Fibroblast of lung (primary cell): ENCODE measurements around the gene THRB. TPM values are rescaled to one million over a fixed set of nuclear protein-coding genes. Genes with fewer than 3 reads are reported as not detected.

Experiments used
- DNase-seq, 2 donors: peaks; one replicate each; pipeline versions ENCODE4 v3.0.0 to v3.0.0-alpha.2; 2010; ENCODE audit warnings: low read depth in 2 of 2
- H2AFZ ChIP-seq: 2 replicates; pipeline ENCODE4 v1.5.1; 2012; ENCODE audit warnings: low read length, control low read depth, inconsistent platforms
- H3K27ac ChIP-seq: 2 replicates; pipeline ENCODE4 v1.5.1; 2011; ENCODE audit warnings: low read length, control low read depth; ENCODE audit not compliant: insufficient read depth
- H3K27me3 ChIP-seq: 2 replicates; pipeline ENCODE4 v1.5.1; 2011; ENCODE audit warnings: mild to moderate bottlenecking, low read length; ENCODE audit not compliant: control insufficient read depth, insufficient read depth
- H3K36me3 ChIP-seq: 2 replicates; pipeline ENCODE4 v1.5.1; 2011; ENCODE audit warnings: low read length; ENCODE audit not compliant: control insufficient read depth, insufficient read depth
- H3K4me1 ChIP-seq: 2 replicates; pipeline ENCODE4 v1.5.1; 2011; ENCODE audit warnings: low read length; ENCODE audit not compliant: control insufficient read depth, insufficient read depth; ENCODE audit errors: extremely low read depth
- H3K4me2 ChIP-seq: 2 replicates; pipeline ENCODE4 v1.5.1; 2011; ENCODE audit warnings: low read length, control low read depth; ENCODE audit not compliant: insufficient read depth; ENCODE audit errors: extremely low read depth
- H3K4me3 ChIP-seq, 4 experiments: fragments of 200-600 bp in 1 of 4; sonication (generic) in 1 of 4; replicated peaks in 1 of 4; 2 replicates each; pipeline ENCODE4 v1.5.1; 2011 to 2016; ENCODE audit warnings: low read length in 4 of 4, low read depth in 3 of 4, mild to moderate bottlenecking in 3 of 4, control low read depth in 2 of 4, inconsistent platforms in 1 of 4, mixed read lengths in 1 of 4; ENCODE audit not compliant: insufficient read depth in 1 of 4; ENCODE audit errors: control extremely low read depth in 1 of 4
- H3K79me2 ChIP-seq: 2 replicates; pipeline ENCODE4 v1.5.1; 2012; ENCODE audit warnings: mild to moderate bottlenecking, low read length, inconsistent platforms; ENCODE audit not compliant: control insufficient read depth, insufficient read depth
- H3K9ac ChIP-seq: 2 replicates; pipeline ENCODE4 v1.5.1; 2011; ENCODE audit warnings: mild to moderate bottlenecking, low read length, control low read depth; ENCODE audit not compliant: insufficient read depth
- H3K9me3 ChIP-seq: 2 replicates; pipeline ENCODE4 v1.5.1; 2012; ENCODE audit warnings: low read depth, low read length; ENCODE audit not compliant: control insufficient read depth, insufficient read depth
- H4K20me1 ChIP-seq: 2 replicates; pipeline ENCODE4 v1.5.1; 2011; ENCODE audit warnings: low read length; ENCODE audit not compliant: control insufficient read depth, insufficient read depth; ENCODE audit errors: extremely low read depth
- EZH2 ChIP-seq: IDR thresholded peaks from 2 replicates; pipeline ENCODE4 v1.5.1; 2012; ENCODE audit warnings: low read length, control low read depth, mild to moderate bottlenecking; ENCODE audit errors: missing control alignments
- polyA plus RNA-seq, 2 donors: library from polyadenylated mRNA; depleted of rRNA in 1 of 2; stranded (reverse) in 1 of 2; unstranded in 1 of 2; fragments of >200 nt; gene quantifications; 2 replicates each; pipeline ENCODE4 v1.2.1, GENCODE V29; 2011 to 2012; ENCODE audit warnings: missing spikeins in 1 of 2
- total RNA-seq: library from RNA; depleted of rRNA; stranded (reverse); fragments of >200 nt; gene quantifications from 2 replicates; pipeline ENCODE4 v1.2.1, GENCODE V29; 2014
- TF ChIP-seq, protein P1 (sequence below), 2 donors: IDR thresholded peaks in 1 of 2; conservative IDR thresholded peaks in 1 of 2; 1 replicate in 1 of 2; 2 replicates in 1 of 2; pipeline ENCODE4 v1.5.1; 2011 to 2012; ENCODE audit warnings: low read length in 2 of 2, control low read depth in 1 of 2, inconsistent platforms in 1 of 2, low read depth in 1 of 2, mild to moderate bottlenecking in 1 of 2

The THRB gene
- total and polyA plus RNA-seq, 2 donors (not counting 1 experiment from before 2014, with no cell fraction given), result 4.2 to 7.4 TPM

DNA sequence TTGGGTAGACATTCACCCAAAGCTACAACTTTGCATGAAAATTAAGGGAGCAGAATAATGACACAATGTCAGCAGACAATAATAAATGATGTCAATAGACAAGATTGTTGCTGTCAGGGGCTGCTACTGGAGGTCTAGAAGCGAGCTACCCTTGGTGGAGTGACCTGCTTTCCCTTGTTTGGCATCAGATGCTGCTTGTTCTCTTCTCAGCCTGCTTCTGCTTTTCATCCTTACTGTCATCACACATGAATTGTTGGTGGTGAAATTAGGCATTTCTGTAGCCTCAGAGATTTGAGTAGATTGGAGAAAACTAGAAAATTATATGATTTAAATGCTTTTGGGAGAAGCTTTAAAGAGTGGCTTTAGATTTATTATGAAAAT is 355.8 kb downstream of the THRB start:
- H3K4me3 ChIP-seq, result no peak overlapping the region
- H2AFZ ChIP-seq, result no peak overlapping the region
- H3K9ac ChIP-seq, result no peak overlapping the region
- H3K4me1 ChIP-seq, result peaks cover 4% of the 10 kb centered on the region
- no peaks in the 10 kb centered on the region for H3K9me3 ChIP-seq
- H3K27ac ChIP-seq, result no peak overlapping the region
- DNase-seq, result no peak
- H3K79me2 ChIP-seq, result no peaks in the 10 kb centered on the region
- TF ChIP-seq, protein P1, sequence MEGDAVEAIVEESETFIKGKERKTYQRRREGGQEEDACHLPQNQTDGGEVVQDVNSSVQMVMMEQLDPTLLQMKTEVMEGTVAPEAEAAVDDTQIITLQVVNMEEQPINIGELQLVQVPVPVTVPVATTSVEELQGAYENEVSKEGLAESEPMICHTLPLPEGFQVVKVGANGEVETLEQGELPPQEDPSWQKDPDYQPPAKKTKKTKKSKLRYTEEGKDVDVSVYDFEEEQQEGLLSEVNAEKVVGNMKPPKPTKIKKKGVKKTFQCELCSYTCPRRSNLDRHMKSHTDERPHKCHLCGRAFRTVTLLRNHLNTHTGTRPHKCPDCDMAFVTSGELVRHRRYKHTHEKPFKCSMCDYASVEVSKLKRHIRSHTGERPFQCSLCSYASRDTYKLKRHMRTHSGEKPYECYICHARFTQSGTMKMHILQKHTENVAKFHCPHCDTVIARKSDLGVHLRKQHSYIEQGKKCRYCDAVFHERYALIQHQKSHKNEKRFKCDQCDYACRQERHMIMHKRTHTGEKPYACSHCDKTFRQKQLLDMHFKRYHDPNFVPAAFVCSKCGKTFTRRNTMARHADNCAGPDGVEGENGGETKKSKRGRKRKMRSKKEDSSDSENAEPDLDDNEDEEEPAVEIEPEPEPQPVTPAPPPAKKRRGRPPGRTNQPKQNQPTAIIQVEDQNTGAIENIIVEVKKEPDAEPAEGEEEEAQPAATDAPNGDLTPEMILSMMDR (conservative IDR thresholded peaks at IDR 0.05 in 1 of 2, IDR thresholded peaks at IDR 0.05 in 1 of 2; ENCODE audit: low read depth in 1 of 2, low read length in 2 of 2), result no peak
- no peak for TF ChIP-seq EZH2
- H3K4me2 ChIP-seq, result no peak overlapping the region
- no peaks in the 10 kb centered on the region for H3K36me3 ChIP-seq
- no peaks in the 10 kb centered on the region for H3K27me3 ChIP-seq
- no peaks in the 10 kb centered on the region for H4K20me1 ChIP-seq

DNA sequence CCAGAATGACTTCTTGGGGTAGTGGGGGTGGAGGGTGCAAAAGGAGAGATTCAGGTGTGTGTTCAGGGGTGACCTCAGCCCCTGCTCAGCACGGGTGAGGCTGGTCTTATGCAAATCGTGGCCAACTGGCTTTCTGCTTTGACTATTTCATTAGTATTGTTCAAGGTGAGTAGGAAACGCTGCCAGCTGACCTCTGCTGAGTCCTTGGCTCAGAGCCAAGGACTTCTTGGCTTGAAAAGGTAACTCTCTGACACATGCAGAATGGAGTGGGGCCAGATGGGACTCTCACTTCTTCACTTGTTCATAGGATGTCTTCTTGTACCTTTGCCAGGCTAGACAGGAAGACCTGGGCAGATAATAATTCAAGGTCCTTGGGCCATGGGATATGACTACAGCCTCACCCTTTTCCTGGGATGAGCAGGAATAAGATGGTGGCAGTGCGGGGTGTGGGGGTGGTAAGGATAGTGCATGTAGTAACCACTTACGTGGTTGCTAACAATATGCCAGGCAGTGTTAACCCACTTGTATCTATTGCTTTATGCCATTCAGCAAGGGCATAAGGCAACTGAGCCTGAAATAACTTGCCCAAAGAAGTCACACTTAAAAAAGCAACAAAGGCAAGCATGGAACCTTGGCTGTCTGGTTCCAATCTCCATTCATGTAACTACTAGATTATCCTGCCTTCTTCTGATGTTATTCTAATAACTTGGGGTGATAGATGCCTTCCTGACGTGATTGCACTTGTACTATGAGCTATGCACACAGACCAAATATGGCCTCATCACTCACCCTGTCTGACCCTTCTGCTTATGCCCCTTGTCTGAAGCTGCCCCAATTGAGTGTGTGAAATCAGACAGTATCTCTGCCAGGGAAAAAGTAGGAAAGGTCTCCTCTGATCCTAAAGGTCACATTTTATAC is 356.4 kb downstream of the THRB start:
- H4K20me1 ChIP-seq, result no peaks in the 10 kb centered on the region
- no peak overlapping the region for H3K4me3 ChIP-seq
- H3K79me2 ChIP-seq, result no peaks in the 10 kb centered on the region
- H3K9me3 ChIP-seq, result no peaks in the 10 kb centered on the region
- H3K36me3 ChIP-seq, result no peaks in the 10 kb centered on the region
- no peak overlapping the region for H3K9ac ChIP-seq
- H3K27me3 ChIP-seq, result no peaks in the 10 kb centered on the region
- H3K27ac ChIP-seq, result no peak overlapping the region
- no peak overlapping the region for H3K4me2 ChIP-seq
- no peak for DNase-seq
- TF ChIP-seq EZH2, result no peak
- TF ChIP-seq, protein P1 (conservative IDR thresholded peaks at IDR 0.05 in 1 of 2, IDR thresholded peaks at IDR 0.05 in 1 of 2; ENCODE audit: low read depth in 1 of 2, low read length in 2 of 2), result no peak
- no peak overlapping the region for H2AFZ ChIP-seq
- H3K4me1 ChIP-seq, result peaks cover 4% of the 10 kb centered on the region

DNA sequence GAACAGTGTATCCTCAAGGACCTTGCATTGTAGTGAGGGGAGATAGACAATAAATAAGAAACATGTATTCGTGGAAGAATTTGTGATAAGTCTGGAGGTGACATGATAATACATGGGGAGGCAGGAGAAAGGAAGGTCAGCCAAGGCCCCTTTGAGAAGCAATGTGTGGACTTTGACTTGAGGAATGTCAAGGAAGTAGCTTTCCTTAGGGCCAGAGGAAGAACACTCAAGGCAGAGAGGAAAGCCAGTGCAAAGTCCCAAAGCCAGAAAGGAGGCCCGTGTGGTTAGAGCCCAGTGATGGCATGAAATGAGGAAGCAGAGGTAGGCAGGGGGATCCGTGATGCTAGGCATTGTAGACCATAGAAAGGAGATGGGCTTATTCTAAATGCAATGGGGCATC is 357.3 kb downstream of the THRB start:
- no peaks in the 10 kb centered on the region for H3K27me3 ChIP-seq
- H3K79me2 ChIP-seq, result no peaks in the 10 kb centered on the region
- no peak for TF ChIP-seq EZH2
- TF ChIP-seq, protein P1 (conservative IDR thresholded peaks at IDR 0.05 in 1 of 2, IDR thresholded peaks at IDR 0.05 in 1 of 2; ENCODE audit: low read depth in 1 of 2, low read length in 2 of 2), result no peak
- DNase-seq, result no peak
- H3K4me3 ChIP-seq, result no peak overlapping the region
- no peak overlapping the region for H3K9ac ChIP-seq
- no peak overlapping the region for H3K4me2 ChIP-seq
- H3K36me3 ChIP-seq, result no peaks in the 10 kb centered on the region
- no peak overlapping the region for H2AFZ ChIP-seq
- no peaks in the 10 kb centered on the region for H4K20me1 ChIP-seq
- peaks cover 4% of the 10 kb centered on the region for H3K4me1 ChIP-seq
- no peaks in the 10 kb centered on the region for H3K9me3 ChIP-seq
- H3K27ac ChIP-seq, result no peak overlapping the region
